Measurements from ENCODE around the gene NIPAL1. TPM values are rescaled to one million over a fixed set of nuclear protein-coding genes. Genes with fewer than 3 reads are reported as not detected.

NIPAL1 gene
- total RNA-seq, 1 donor from 2014 or later: 0.13 TPM

- Mint-ChIP-seq H3K4me1 (ENCODE audit: unreplicated experiment) (no peaks in the 10 kb centered on the region), H3K9me3 (ENCODE audit: unreplicated experiment) (no peaks in the 10 kb centered on the region), H3K27ac (ENCODE audit: unreplicated experiment) (no peak overlapping the region), H3K27me3 (ENCODE audit: unreplicated experiment) (peaks cover 49% of the 10 kb centered on the region), H3K36me3 (ENCODE audit: unreplicated experiment) (no peaks in the 10 kb centered on the region), H3K4me3 (ENCODE audit: unreplicated experiment) (no peak overlapping the region)
- DNase-seq (ENCODE audit: extremely low spot score, unreplicated experiment): no peak
- no peak for TF ChIP-seq CTCF (IDR thresholded peaks at IDR 0.05)
Measured at GRCh38 chr4:48044298-48044697, 27.7 kb downstream of the NIPAL1 start.

- no peak overlapping the region for H3K27ac Mint-ChIP-seq (ENCODE audit: unreplicated experiment)
- no peak for DNase-seq (ENCODE audit: extremely low spot score, unreplicated experiment)
- no peaks in the 10 kb centered on the region for H3K4me1 Mint-ChIP-seq (ENCODE audit: unreplicated experiment)
- peaks cover 51% of the 10 kb centered on the region for H3K27me3 Mint-ChIP-seq (ENCODE audit: unreplicated experiment)
- no peak overlapping the region for H3K4me3 Mint-ChIP-seq (ENCODE audit: unreplicated experiment)
- TF ChIP-seq CTCF (IDR thresholded peaks at IDR 0.05): no peak
- H3K9me3 Mint-ChIP-seq (ENCODE audit: unreplicated experiment): no peaks in the 10 kb centered on the region
- H3K36me3 Mint-ChIP-seq (ENCODE audit: unreplicated experiment): no peaks in the 10 kb centered on the region
Measured at GRCh38 chr4:48046059-48046458, 29.5 kb downstream of the NIPAL1 start.

DNA sequence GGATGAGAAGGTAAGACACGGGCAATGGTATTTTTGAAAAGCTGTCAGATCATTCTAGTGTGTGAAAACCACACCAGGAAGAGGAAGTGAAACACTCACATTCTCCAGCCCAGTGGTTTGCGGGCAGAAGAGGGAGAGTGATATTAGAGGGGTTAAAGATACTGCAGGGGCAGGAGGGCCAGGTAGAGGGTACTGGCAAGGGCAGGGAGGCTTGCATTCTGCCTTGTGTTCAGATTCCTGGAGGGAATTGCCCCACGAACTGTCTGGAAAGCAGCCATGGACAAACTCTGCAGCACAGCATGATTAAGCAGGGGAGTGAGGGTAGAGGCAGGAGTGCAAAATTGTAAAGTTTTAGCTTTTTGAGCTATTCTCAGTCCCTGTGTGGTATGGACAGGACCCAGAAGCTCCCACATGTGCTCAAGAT, 30.9 kb downstream of the NIPAL1 start:
- TF ChIP-seq CTCF (IDR thresholded peaks at IDR 0.05): no peak
- H3K36me3 Mint-ChIP-seq (ENCODE audit: unreplicated experiment): no peaks in the 10 kb centered on the region

GRCh38 chr4:48047896-48048295, 31.3 kb downstream of the NIPAL1 start:
- no peak for DNase-seq (ENCODE audit: extremely low spot score, unreplicated experiment)
- no peak for TF ChIP-seq CTCF (IDR thresholded peaks at IDR 0.05)
- peaks cover 38% of the 10 kb centered on the region for H3K27me3 Mint-ChIP-seq (ENCODE audit: unreplicated experiment)

More for the DNA sequence above, 30.9 kb downstream of the NIPAL1 start:
- Mint-ChIP-seq H3K9me3 (ENCODE audit: unreplicated experiment) (no peaks in the 10 kb centered on the region), H3K27ac (ENCODE audit: unreplicated experiment) (no peak overlapping the region), H3K27me3 (ENCODE audit: unreplicated experiment) (peaks cover 42% of the 10 kb centered on the region), H3K4me1 (ENCODE audit: unreplicated experiment) (no peaks in the 10 kb centered on the region), H3K4me3 (ENCODE audit: unreplicated experiment) (no peak overlapping the region)
- DNase-seq (ENCODE audit: extremely low spot score, unreplicated experiment): no peak

GRCh38 chr4:48049483-48049882, 32.9 kb downstream of the NIPAL1 start:
- Mint-ChIP-seq H3K27ac (ENCODE audit: unreplicated experiment) (no peak overlapping the region), H3K4me1 (ENCODE audit: unreplicated experiment) (no peaks in the 10 kb centered on the region), H3K36me3 (ENCODE audit: unreplicated experiment) (no peaks in the 10 kb centered on the region), H3K27me3 (ENCODE audit: unreplicated experiment) (peaks cover 25% of the 10 kb centered on the region), H3K4me3 (ENCODE audit: unreplicated experiment) (no peak overlapping the region), H3K9me3 (ENCODE audit: unreplicated experiment) (no peaks in the 10 kb centered on the region)
- no peak for DNase-seq (ENCODE audit: extremely low spot score, unreplicated experiment)
- no peak for TF ChIP-seq CTCF (IDR thresholded peaks at IDR 0.05)

More at GRCh38 chr4:48047896-48048295, 31.3 kb downstream of the NIPAL1 start:
- Mint-ChIP-seq H3K9me3 (ENCODE audit: unreplicated experiment) (no peaks in the 10 kb centered on the region), H3K36me3 (ENCODE audit: unreplicated experiment) (no peaks in the 10 kb centered on the region), H3K4me1 (ENCODE audit: unreplicated experiment) (no peaks in the 10 kb centered on the region), H3K27ac (ENCODE audit: unreplicated experiment) (no peak overlapping the region), H3K4me3 (ENCODE audit: unreplicated experiment) (no peak overlapping the region)

All from osteocyte (in vitro differentiated cells).